H7 (cell line): ENCODE data around the gene ZMYND10. TPM values are rescaled to one million over a fixed set of nuclear protein-coding genes. Genes with fewer than 3 reads are reported as not detected.

Experiments
- DNase-seq: peaks from one replicate; pipeline ENCODE4 v3.0.0; 2012
- H3K27me3 ChIP-seq: 2 replicates; pipeline ENCODE4 v1.6.0; 2011; ENCODE audit warnings: mild to moderate bottlenecking, low read length; ENCODE audit not compliant: control insufficient read depth, insufficient read depth
- H3K36me3 ChIP-seq: replicated peaks from 2 replicates; pipeline ENCODE4 v1.5.1; 2011; ENCODE audit warnings: low read length; ENCODE audit not compliant: control insufficient read depth, insufficient read depth
- H3K4me3 ChIP-seq: 2 replicates; pipeline ENCODE4 v1.5.1; 2011; ENCODE audit warnings: low read depth, mild to moderate bottlenecking, control low read depth, low read length, moderate library complexity; ENCODE audit not compliant: insufficient read depth
- total RNA-seq: library from RNA; depleted of rRNA; stranded (reverse); fragments of >200 nt; shearing (Covaris generic); gene quantifications from 2 replicates; pipeline ENCODE4 v1.2.3, GENCODE V29; 2014

The ZMYND10 gene
- total RNA-seq, 1 experiment from 2014 or later, result 1.1 TPM

DNA sequence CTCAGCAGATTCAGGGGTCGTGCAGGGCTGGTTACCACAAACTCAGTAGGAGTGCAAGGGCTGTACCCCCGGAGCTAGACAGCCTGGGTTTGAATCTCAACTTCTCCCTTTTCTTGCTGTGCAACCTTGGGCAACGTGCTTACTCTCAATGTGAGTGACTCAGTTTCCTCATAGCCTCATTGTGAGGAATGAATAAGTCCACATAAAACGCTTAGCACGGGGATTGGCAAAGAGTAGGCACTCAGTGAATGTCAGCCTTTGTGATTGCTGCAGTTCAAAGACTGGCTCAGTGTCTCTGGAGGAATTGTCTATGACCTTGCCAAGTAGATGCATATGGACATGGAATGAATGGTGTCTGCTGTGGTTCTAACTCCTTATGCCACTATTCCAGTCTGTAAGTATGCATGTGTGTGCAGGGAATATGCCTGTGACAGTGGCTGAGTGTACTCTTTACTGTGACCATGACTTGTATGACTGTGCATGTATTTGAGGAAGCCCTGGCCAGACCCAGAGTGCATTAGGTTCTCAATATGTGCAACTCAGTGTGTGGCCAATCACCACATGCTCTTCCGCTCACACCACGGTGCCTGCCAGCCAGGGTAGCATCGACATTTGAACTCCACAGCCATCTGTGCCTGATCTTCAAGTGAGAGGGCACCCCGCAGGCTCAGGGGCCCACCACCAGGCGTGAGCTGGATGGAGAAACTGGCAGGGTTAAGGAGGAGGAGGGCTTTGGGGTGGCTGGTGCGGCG, 45.4 kb downstream of the ZMYND10 start:
- H3K4me3 ChIP-seq, result peak overlapping the region; percentile 14; the same call in 1 of the 2 replicates
- H3K36me3 ChIP-seq, result no peaks in the 10 kb centered on the region
- no peak for DNase-seq
- no peaks in the 10 kb centered on the region for H3K27me3 ChIP-seq

DNA sequence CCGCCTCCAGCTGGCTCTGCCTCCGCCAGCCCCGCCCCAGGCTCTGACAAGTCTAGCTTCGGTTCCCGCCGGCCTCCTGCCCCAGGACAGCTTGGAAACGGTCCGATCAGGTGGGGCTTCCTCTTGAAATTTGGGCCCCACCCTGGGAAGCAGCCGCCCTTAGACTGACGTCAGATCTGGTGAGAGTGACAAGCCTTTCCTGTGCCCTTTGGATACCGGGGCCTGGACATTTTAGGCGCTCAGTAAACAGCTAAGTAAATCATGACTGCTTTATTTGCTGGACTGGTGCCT, 45.9 kb downstream of the ZMYND10 start:
- Histone ChIP-seq H3K27me3 (no peaks in the 10 kb centered on the region), H3K4me3 (peak overlapping the region; percentile 14; the same call in 1 of the 2 replicates), H3K36me3 (no peaks in the 10 kb centered on the region)
- no peak for DNase-seq

GRCh38 chr3:50298836-50299637, 46.5 kb downstream of the ZMYND10 start, which contains the start of the genes HYAL3 and NAA80:
TSS of gene HYAL3 (minus strand) at chr3:50299405. CDS start at chr3:50295602, 3,803 bp downstream.
TSS of gene NAA80 (minus strand) at chr3:50299405. CDS start at chr3:50297463, 1,942 bp downstream.
- Histone ChIP-seq H3K4me3 (peak within 1 kb of the TSS; percentile 98), H3K36me3 (no peaks in the 10 kb centered on the region), H3K27me3 (no peaks in the 10 kb centered on the region)
- peak; percentile 100 for DNase-seq

GRCh38 chr3:50297896-50298725, 47.4 kb downstream of the ZMYND10 start:
- Histone ChIP-seq H3K4me3 (peak overlapping the region; percentile 98), H3K36me3 (no peaks in the 10 kb centered on the region), H3K27me3 (no peaks in the 10 kb centered on the region)
- peak; percentile 71 for DNase-seq

GRCh38 chr3:50297384-50297775, 48.2 kb downstream of the ZMYND10 start:
- Histone ChIP-seq H3K36me3 (no peaks in the 10 kb centered on the region), H3K27me3 (no peaks in the 10 kb centered on the region)
- DNase-seq, result no peak

GRCh38 chr3:50296721-50297383, 48.7 kb downstream of the ZMYND10 start:
- no peak for DNase-seq
- Histone ChIP-seq H3K36me3 (no peaks in the 10 kb centered on the region), H3K27me3 (no peaks in the 10 kb centered on the region), H3K4me3 (no peak overlapping the region)

More at GRCh38 chr3:50297384-50297775, 48.2 kb downstream of the ZMYND10 start:
- no peak overlapping the region for H3K4me3 ChIP-seq

GRCh38 chr3:50295553-50296431, 49.7 kb downstream of the ZMYND10 start:
- H3K27me3 ChIP-seq, result no peaks in the 10 kb centered on the region
- no peak for DNase-seq
- H3K4me3 ChIP-seq, result no peak overlapping the region
- no peaks in the 10 kb centered on the region for H3K36me3 ChIP-seq

DNA sequence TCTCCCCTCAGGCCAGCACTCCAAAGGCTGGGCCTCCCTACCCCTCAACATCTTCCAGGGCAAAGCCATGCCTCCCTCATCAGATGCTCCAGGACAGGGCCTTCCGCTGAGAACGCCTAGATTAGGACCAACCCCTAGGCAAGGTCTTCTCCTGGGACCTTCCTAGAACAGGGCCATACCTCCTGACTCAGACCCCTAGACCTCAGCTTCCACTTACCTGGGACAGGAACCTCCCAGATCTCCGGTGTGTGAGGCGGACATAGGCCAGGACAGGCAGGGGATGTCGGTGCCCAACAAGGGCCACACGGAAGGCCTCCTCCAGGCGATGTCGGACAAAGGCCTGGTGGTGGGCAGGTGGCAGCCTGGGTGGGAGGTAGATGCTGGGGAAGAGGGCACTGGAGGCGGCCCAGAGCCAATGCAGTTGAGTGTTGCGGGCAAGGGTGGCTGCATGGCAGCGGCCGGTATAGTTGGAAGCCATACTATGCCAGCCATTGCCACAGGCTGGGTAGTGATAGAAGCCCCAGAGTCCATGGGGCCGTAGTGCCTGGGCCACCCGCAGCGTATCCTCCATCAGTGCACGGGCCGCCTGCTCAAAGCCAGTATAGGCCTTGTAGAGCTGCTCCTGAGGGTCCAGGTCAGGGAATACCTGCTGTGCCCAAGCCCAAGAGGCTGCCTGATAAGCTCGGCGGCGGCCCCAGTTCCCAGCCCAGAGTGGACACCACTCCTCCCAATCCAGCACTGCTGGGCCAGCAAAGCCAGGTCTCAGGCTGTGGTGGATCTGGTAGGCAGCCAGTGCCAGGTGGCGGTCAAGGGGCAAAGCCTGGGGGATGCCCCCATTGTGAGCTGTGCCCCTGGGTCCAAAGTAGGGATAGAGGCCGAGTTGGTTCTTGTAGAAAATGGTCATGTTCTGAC, 50.8 kb downstream of the ZMYND10 start:
- H3K4me3 ChIP-seq, result no peak overlapping the region
- H3K27me3 ChIP-seq, result no peaks in the 10 kb centered on the region
- DNase-seq, result no peak
- H3K36me3 ChIP-seq, result peaks cover 7% of the 10 kb centered on the region

- H3K27me3 ChIP-seq, result no peaks in the 10 kb centered on the region
- no peak overlapping the region for H3K4me3 ChIP-seq
- peaks cover 12% of the 10 kb centered on the region for H3K36me3 ChIP-seq
- DNase-seq, result no peak
Measured at GRCh38 chr3:50294089-50294488, 51.4 kb downstream of the ZMYND10 start.

- no peaks in the 10 kb centered on the region for H3K27me3 ChIP-seq
- no peak for DNase-seq
- H3K36me3 ChIP-seq, result peaks cover 20% of the 10 kb centered on the region
- no peak overlapping the region for H3K4me3 ChIP-seq
Measured at GRCh38 chr3:50293079-50293801, 52.3 kb downstream of the ZMYND10 start.

DNA sequence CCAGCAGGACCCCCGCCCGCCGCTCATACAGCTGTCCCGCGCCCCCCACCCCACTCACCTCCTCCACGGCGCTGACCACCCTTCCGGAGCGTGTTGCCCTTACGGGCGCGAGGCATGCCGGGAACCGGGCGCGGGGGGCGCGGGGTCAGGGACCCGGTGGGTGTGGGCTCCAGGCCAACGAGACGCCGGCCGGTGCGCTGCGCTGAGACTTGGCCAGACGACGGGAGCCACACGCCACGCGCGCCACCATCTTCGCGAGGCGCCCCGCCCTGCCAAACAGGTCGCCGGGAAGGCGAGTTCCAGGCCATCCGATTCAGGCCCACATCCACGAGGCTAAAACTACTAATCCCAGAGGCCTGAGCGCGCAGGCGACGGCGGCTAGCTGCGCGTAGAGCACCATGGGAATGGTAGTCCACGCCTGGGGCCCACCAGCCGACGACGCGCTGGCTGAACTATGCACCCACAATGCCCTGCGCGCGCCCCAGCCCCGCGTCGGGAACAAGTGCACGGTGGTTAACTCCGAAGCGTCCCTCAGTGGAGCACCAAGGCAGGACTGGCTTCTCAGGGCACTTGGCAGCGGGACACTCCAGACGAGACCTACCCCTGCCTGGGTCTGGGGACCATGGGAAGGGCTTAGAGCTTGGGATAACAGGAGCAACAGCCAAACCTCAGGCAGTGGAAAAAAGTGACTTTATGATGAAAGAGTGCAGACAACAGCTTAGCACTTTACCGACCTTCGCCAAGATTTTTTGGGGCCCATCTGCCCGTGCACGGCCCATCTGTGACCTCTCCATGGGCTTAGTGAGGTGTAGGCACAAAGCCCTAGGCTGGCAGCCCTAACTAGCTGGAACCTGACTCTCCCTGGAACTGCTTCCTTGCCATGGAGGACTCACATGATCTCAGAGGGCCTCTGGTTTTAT, 53.1 kb downstream of the ZMYND10 start, which contains the start of gene IFRD2:
IFRD2 (minus strand) TSS at position 271 of the 920 bp plus-strand sequence; CDS start at position 116, 155 bp downstream.
- peak within 1 kb of the TSS; percentile 83 for H3K4me3 ChIP-seq
- peak; percentile 98 for DNase-seq
- no peaks in the 10 kb centered on the region for H3K27me3 ChIP-seq
- H3K36me3 ChIP-seq, result peaks cover 22% of the 10 kb centered on the region
